Activated gamma-delta T cell treated with Interleukin-2 at 50 U/mL for 16 hours (primary cell): ENCODE data around the gene SEC31A.

Source experiments
- DNase-seq: peaks from one replicate; pipeline ENCODE4 v3.0.0-alpha.2; 2020

SEC31A gene

GRCh38 chr4:82791179-82791578 is 99.8 kb downstream of the SEC31A start:
- DNase-seq: no peak

DNA sequence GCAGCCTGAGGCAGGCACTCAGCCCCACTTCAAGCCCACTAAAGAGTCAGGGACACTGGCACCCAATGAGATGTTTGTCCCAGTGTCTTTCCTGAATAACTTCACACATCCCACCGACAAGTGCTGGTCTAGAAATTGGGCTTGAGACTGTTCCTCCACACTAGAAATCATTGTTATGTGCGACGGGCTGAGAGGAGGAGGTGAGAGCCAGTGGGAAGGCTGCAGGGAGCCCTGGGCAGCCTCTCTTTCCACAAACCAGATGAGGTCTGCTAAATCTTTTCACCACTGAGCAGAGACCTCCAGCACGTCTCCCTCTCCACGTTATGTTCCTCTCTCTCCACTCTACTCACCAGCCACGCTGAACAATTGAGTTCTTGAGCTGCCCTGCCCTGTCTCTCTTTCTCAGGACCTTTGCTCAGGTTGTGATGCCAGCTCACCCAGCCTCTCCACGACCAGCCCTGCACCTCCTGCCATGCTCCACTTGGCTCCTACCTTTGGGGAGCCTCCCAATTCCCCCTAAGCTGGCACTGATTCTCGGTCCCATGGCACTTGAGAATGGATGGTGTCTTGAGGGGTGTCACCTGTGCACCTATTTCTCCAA is 100.8 kb downstream of the SEC31A start:
- DNase-seq: no peak

- no peak for DNase-seq
Measured at GRCh38 chr4:82789025-82789776, 101.8 kb downstream of the SEC31A start.

- DNase-seq: no peak
Measured at GRCh38 chr4:82787342-82787741, 103.6 kb downstream of the SEC31A start.

GRCh38 chr4:82786828-82787227 is 104.1 kb downstream of the SEC31A start:
- DNase-seq: no peak

DNA sequence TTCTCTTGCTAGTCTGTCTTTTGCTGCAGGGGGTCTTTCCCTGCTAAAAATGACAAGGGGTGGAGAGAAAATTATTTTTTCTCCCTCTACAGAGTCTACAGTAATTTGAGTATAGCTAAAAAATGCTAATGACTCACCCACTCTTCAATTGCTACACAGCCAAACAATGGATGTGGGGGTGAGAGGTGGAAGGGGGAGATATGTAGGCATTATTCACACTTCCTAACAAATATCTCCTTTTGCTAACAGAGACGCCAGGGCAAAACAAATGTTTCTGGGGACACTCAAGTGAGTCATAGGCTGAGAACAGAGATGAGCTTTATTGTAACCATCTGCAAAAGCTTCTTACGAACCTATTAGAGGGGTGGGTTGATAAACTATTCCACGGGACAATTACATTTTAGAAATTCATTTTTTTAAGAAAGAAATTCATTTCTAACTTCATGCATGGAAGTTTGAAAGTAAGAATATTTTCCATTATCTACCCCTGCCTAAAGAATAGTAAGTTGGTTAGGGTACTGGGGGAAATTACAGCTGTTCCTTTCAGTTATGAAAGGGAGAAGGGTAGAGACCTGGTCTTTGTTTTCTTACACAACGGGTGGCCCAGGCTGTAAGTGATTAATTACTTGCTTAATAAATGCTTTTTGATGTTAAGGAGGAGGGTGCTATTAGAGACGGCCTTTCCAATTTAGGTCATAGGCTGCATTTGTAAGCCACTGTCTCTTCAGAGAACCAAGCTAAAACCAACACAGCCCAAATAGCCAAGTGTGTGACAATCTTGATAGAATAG is 105.1 kb downstream of the SEC31A start:
- no peak for DNase-seq

DNA sequence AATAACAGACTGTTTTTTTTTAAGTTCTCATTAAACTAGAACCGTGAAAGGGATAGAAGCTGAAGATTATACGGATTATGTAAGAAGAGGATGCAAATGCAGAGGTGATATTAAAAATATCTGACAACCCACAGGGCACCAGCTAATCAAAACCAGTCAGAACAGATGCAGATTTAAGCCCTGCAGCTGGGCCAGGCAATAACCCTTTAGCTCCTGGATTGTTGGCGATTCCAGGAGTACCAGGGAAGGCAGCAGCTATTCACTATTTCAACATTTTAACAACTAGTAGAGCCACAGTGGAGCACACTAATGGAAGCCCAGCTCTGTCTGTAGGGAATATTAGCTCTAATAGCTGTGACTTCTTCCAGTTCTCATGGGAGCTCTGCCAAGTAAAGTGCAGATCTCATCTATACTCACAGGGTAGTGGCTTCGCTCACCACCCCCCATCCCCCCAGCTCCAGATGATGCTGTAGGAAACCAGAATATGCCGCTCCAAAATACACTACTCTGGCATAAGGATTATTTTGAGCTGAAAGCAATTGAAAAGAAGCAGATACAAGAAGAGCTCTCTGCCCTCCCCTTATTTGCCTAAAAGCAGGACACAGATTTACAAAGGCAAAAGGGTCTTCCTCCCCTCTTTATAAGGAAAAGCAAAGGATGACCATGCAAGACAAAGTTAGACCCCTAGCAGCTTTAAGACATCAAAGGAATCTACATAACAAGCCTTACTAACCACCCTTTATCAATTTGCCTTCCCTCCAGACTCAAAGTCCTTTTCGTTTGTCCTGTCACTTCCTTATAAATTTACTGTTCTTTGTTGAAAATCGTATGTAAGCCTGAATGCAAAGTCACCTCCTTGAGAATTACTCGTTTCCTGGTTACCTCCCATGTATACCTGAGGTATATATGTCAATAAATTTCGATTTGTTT is 106.0 kb downstream of the SEC31A start:
- DNase-seq: no peak

- DNase-seq: no peak
Measured at GRCh38 chr4:82782626-82783345, 108.2 kb downstream of the SEC31A start.

- DNase-seq: peak; percentile 7
Measured at GRCh38 chr4:82780752-82781231, 110.2 kb downstream of the SEC31A start.

DNA sequence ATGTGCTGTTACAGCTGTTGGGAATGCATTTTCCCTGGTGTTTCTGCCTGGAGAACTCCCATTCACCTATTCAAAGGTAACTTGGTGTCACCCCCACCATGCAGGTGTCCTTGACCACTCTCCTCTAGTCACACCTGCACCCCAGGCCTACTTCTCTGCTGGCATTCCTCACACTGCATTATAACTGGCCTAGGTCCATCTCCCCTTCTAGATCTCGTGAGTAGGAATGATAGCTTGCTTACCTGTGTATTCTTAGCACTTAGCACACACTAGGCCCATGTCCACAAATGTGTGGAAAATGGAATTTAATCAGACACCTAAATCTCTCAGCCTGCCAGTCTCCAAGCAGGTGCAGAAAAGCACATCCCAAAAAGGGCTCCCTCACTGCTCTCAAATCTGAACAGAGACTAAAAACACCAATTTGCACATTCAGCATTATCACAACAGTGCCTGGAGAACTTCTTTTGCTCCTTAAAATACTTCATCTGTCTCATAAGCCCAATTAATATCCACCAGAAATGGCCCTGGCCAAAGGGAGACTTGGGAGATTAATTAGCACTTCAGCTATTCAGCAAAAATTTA is 110.7 kb downstream of the SEC31A start:
- no peak for DNase-seq

DNA sequence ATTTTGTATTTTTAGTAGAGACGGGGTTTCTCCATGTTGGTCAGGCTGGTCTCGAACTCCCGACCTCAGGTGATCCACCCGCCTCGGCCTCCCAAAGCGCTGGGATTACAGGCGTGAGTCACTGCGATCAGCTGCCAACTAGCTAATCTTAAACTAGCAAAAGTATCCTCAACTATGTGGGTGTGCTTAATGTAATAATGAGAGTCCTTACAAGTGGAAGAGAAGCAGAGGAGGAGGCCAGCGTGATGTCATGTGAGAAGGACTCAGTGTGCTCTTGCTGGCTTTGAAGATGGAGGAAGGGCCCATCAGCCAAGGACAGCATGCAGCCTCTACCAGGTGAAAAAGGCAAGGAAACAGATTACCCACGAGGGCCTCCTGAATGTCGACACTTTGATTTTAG is 111.9 kb downstream of the SEC31A start:
- no peak for DNase-seq

DNA sequence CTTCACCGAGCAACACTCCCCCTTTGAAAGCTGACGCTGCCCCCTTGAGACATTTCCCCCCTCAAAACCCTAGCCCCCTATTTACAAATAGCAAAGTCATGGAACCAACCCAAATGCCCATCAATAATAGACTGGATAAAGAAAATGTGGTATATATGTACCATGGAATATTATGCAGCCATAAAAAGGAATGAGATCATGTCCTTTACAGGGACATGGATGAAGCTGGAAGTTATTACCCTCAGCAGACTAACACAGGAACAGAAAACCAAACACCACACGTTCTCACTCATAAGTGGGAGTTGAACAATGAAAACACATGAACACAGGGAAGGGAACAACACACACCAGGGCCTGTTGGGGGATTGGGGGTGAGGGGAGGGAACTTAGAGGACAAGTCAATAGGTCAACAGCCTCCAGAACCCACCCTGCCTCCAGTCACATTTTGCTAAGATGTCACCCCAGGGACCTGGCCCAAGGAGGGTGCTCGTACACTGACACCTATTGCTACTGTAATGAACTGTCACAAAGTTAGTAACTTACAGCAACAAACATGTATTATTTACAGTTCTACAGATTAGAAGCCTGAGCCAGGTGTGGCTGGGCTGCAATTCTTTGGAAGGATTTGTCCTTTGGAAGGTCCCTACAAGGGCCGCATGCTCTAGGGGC is 113.0 kb downstream of the SEC31A start:
- DNase-seq: no peak

DNA sequence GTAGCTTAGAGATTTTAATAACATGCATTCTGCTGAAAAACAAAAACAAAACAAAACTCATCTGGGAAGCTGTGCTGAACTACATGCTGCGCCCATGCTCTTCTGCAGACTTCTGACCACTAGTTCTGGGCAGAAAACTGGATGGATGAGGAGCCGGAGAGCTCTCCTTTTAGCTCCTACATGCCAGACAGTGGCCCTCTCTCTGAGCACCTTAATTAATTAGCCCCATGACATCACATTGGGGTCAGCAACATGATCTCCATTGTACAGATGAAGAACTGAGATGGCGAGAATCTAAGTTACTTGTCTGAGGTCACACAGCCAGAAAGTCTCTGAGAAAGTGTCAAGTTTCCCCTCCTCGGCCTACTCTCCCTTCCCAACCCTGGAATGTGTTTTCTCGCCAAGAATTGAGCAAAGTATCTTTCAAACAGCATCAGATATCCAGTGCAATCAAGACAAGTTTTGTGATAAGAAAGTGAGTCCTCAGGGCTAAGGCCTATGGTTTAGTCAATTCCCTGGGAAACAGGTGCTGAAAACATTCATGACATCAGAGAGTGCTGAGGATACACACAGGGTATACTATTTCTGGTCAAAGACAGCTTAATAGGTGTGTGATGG is 113.9 kb downstream of the SEC31A start:
- no peak for DNase-seq

GRCh38 chr4:82775243-82775642 is 115.7 kb downstream of the SEC31A start:
- no peak for DNase-seq

DNA sequence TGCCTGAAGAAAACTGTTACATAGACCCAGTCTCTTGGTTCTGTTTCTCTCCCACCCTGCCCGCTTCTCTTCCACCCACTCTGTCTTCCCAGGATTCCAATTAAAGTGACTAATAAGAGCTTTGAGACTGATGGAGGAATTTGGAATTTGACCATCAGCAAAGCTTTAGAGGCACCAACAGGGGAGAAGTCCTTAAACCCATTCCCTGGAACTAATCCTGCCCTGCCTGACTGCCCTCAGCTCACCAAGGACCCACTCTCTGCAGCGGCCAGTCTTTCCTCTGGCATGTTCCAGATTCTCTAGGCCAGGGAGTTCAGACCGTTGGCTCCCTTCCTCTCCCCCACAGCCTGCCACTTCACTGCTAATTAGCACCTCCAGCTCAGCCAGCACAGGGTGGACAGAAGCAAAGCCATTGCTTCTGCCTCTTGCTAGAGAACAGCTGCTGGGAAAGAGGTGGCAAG is 116.2 kb downstream of the SEC31A start:
- DNase-seq: no peak

DNA sequence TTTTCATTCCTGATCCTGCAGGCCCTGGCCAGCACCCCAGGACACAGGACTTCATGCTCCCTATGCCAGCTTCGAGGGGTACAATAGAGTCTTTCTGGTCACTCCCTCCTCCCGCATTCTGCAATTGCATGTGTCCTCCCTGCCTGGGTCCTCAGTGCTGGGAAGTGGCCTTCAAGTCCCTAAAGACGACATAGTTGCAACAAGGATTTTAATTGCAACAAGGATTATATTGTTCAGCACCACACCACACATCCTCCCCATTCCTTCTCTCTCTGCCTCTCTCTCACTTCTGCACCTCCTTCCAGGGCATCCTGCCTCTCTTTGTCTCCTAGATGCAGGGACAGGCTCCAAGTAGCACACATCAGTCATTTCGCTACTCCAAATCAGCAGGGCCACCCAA is 117.9 kb downstream of the SEC31A start:
- no peak for DNase-seq

- no peak for DNase-seq
Measured at GRCh38 chr4:82770607-82771006, 120.3 kb downstream of the SEC31A start.
